D721Med (cell line): Measurements from ENCODE around the gene PCDHB10.
"Not testable (repeated sequence)": the region's sequence is repeated elsewhere in the genome, so short reads cannot be mapped to it uniquely, and the experiment has no call there.

ENCODE experiments used
- DNase-seq: peaks from one replicate; pipeline ENCODE4 v3.0.0; 2011; ENCODE audit warnings: low spot score; ENCODE audit not compliant: insufficient read length
- FAIRE-seq: peaks from 2 replicates; lab custom pipeline; 2011; peaks lifted over from hg19 to GRCh38; lab: Jason Lieb, UNC
- TF ChIP-seq, protein P1 (sequence below): IDR thresholded peaks from 2 replicates; pipeline ENCODE4 v1.5.1; 2012; ENCODE audit warnings: mild to moderate bottlenecking, control low read depth; ENCODE audit not compliant: insufficient read depth; ENCODE audit errors: missing control alignments

PCDHB10 gene

DNA sequence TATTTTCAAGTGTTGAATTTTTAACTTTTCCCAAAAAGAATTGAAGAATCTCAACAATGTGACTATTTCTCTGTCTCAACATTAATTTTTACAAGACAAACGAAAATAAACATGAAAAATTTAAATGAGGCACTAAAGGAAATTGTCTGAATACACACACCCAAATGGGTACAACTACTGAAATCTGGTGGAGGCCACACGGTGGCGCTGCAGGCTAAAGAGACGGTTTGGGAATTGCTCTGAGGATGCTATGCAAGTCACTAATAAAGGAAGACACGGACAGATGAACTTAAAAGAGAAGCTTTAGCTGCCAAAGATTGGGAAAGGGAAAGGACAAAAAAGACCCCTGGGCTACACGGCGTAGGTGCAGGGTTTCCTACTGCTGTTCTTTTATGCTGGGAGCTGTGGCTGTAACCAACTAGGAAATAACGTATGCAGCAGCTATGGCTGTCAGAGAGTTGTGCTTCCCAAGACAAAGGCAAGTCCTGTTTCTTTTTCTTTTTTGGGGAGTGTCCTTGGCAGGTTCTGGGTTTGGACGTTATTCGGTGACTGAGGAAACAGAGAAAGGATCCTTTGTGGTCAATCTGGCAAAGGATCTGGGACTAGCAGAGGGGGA is at the start of gene PCDHB10:
PCDHB10 (plus strand) TSS at position 244 of the 616 bp plus-strand sequence; CDS start at position 444, 200 bp downstream.
- FAIRE-seq (peak; percentile 75), DNase-seq (peak; percentile 66)
- TF ChIP-seq, protein P1, sequence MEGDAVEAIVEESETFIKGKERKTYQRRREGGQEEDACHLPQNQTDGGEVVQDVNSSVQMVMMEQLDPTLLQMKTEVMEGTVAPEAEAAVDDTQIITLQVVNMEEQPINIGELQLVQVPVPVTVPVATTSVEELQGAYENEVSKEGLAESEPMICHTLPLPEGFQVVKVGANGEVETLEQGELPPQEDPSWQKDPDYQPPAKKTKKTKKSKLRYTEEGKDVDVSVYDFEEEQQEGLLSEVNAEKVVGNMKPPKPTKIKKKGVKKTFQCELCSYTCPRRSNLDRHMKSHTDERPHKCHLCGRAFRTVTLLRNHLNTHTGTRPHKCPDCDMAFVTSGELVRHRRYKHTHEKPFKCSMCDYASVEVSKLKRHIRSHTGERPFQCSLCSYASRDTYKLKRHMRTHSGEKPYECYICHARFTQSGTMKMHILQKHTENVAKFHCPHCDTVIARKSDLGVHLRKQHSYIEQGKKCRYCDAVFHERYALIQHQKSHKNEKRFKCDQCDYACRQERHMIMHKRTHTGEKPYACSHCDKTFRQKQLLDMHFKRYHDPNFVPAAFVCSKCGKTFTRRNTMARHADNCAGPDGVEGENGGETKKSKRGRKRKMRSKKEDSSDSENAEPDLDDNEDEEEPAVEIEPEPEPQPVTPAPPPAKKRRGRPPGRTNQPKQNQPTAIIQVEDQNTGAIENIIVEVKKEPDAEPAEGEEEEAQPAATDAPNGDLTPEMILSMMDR = peak; percentile 16

DNA sequence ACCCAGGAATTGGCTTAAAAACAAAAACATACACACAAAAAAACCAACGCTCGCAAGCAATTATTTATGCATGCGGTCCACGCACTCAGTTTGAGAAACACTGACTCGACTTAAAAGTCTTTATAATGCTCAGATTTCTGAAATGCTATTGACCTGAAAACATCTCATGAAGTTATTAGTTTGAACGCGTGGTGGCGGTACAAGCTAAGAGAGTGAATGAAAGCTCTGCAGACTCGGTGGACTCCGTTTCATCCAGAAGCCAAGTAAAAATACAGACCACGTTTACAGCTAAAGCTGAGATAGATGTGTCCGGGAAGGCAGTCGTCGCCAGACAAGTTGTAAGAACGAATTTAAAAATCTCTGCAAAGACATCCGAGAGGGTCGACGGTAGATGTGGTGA is 42.3 kb upstream of the PCDHB10 start, which contains the start of gene PCDHB6:
PCDHB6 (plus strand) TSS at position 246 of the 400 bp plus-strand sequence. CDS start 201 bp downstream, outside the sequence.
- no peak for FAIRE-seq
- DNase-seq = no peak
- TF ChIP-seq, protein P1 = no peak

DNA sequence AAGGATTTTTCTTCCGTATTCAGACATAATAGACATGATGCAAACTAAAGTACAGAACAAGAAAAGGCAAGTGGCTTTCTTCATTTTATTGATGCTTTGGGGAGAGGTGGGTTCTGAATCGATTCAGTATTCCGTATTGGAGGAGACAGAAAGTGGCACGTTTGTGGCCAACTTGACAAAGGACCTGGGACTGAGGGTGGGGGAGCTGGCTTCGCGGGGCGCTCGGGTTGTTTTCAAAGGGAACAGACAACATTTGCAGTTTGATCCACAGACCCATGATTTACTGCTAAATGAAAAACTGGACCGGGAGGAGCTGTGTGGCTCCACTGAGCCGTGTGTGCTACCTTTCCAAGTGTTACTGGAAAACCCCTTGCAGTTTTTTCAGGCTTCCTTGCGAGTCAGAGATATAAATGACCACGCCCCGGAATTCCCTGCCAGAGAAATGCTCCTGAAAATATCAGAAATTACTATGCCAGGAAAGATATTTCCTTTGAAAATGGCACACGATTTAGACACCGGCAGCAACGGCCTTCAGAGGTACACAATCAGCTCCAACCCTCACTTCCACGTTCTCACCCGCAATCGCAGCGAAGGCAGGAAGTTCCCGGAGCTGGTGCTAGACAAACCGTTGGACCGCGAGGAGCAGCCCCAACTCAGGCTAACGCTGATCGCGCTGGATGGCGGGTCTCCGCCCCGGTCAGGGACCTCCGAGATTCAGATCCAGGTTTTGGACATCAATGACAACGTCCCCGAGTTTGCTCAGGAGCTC is 41.7 kb upstream of the PCDHB10 start:
- TF ChIP-seq, protein P1 = no peak
- FAIRE-seq (no peak), DNase-seq (no peak)

DNA sequence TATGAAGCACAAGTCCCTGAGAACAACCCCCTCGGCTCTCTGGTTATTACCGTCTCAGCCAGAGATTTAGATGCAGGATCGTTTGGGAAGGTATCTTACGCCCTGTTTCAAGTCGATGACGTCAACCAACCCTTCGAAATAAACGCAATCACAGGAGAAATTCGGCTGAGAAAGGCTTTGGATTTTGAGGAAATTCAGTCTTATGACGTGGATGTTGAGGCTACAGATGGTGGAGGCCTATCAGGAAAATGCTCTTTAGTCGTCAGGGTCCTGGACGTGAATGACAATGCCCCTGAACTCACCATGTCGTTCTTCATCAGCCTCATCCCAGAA is 41.2 kb upstream of the PCDHB10 start:
- TF ChIP-seq, protein P1 = no peak
- no peak for FAIRE-seq
- no peak for DNase-seq

DNA sequence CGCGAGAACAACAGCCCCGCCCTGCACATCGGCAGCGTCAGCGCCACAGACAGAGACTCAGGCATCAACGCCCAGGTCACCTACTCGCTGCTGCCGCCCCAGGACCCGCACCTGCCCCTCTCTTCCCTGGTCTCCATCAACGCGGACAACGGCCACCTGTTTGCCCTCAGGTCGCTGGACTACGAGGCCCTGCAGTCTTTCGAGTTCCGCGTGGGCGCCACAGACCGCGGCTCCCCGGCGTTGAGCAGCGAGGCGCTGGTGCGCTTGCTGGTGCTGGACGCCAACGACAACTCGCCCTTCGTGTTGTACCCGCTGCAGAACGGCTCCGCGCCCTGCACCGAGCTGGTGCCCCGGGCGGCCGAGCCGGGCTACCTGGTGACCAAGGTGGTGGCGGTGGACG is 40.5 kb upstream of the PCDHB10 start:
- not testable (repeated sequence) for DNase-seq, FAIRE-seq

DNA sequence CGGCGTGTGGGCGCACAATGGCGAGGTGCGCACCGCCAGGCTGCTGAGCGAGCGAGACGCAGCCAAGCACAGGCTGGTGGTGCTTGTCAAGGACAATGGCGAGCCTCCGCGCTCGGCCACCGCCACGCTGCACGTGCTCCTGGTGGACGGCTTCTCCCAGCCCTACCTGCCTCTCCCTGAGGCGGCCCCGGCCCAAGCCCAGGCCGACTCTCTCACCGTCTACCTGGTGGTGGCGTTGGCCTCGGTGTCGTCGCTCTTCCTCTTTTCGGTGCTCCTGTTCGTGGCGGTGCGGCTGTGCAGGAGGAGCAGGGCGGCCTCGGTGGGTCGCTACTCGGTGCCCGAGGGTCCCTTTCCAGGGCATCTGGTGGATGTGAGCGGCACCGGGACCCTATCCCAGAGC is 40.1 kb upstream of the PCDHB10 start:
- FAIRE-seq, DNase-seq: not testable (repeated sequence)

DNA sequence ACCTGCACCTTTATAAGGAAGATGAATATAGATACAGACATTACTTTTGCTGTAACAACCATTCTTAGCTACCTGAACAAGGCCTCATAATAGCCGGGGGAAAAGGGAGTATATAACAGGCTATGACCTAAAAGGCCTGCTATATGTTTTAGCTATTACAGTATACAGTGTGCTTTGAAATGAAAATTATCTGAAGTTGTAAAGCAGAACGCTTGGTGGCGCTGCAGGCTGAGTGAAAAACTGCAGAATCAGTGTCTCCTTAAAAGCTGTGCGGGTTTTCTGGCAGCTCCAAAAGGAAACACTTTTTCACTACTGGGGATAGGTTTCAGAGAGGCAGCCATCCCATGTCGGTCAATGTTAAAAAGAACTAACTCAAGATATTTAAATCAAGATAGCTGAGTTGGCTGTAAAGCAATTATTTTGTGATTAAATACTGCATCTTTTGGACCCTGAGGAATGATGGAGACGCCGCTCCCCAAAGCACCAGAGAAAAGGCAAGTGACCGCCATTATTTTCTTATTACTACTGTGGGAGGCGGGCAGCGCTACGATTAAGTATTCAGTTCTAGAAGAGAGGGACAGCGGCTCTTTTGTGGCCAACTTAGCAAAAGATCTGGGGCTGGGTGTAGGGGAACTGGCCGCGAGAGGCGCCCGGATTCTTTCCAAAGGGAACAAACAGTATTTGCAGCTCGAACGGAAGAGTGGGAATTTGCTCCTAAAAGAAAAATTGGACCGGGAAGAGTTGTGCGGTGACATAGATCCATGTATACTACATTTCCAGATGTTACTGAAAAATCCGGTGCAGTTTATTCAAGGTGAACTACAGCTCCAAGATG is 36.4 kb upstream of the PCDHB10 start:
- FAIRE-seq (peak; percentile 78), DNase-seq (no peak)
- TF ChIP-seq, protein P1 = peak; percentile 12

DNA sequence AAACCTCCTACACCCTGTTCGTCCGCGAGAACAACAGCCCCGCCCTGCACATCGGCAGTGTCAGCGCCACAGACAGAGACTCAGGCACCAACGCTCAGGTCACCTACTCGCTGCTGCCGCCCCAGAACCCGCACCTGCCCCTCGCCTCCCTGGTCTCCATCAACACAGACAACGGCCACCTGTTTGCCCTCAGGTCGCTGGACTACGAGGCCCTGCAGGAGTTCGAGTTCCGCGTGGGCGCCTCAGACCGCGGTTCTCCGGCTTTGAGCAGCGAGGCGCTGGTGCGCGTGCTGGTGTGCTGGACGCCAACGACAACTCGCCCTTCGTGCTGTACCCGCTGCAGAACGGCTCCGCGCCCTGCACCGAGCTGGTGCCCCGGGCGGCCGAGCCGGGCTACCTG is 34.8 kb upstream of the PCDHB10 start:
- not testable (repeated sequence) for FAIRE-seq, DNase-seq

DNA sequence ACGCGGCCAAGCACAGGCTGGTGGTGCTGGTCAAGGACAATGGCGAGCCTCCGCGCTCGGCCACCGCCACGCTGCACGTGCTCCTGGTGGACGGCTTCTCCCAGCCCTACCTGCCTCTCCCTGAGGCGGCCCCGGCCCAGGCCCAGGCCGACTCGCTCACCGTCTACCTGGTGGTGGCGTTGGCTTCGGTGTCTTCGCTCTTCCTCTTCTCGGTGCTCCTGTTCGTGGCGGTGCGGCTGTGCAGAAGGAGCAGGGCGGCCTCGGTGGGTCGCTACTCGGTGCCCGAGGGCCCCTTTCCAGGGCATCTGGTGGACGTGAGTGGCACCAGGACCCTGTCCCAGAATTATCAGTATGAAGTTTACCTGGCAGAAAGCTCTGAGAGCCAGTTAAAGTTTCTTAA is 34.3 kb upstream of the PCDHB10 start:
- FAIRE-seq, DNase-seq: not testable (repeated sequence)
